ENCODE measurements around the gene TRABD. TPM values are rescaled to one million over a fixed set of nuclear protein-coding genes. Genes with fewer than 3 reads are reported as not detected.

Gene TRABD
- total RNA-seq, 3 donors from 2014 or later = 91.3 to 95.0 (median 93.4) TPM

DNA sequence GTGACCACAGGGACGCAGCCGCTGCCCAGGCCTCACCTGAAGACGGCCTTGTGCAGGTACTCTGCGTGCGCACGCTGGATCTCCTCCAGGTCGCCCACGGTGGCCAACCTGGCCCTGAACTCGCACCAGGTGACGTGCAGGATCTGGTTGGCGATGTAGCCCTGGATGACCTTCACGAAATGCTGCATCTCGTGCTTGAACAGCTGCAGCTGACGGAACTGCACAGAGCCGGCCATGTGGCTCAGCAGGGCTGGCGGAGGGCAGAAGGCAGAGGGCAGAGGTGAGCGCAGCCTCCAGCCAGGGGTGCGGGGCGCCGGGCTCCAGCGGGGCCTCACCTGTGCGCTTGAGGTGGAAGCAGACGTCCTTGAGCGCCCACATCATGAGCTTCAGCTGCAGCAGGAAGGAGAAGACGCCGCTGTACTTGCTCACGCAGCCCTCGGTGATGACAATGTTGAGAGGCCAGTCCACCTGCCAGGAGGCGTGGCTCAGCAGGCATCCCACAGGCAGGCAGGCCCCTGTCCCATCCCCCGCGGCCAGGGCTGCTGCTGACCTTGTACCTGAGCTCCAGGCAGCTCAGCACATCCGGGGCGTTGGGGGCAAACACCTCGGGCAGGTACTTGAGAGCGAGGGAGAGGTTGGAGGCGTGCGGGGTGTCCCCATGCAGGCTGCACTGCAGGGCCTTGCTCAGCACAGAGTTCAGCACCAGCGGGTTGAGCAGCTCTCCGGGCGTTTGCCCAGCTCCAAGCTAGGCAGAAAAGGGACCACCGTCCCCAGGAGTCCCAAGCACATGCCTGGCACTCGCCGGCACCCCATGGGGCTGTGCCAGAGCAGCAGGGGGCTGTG lies 32.7 kb downstream of the TRABD start:
- no peaks in the 10 kb centered on the region for H3K9me3 Mint-ChIP-seq
- DNase-seq (no peak), ATAC-seq (no peak)
- peaks cover 4% of the 10 kb centered on the region for H3K4me1 Mint-ChIP-seq (ENCODE audit: low read depth)
- no peak overlapping the region for H3K4me3 Mint-ChIP-seq
- H3K36me3 Mint-ChIP-seq (ENCODE audit: insufficient read depth) = peaks cover 25% of the 10 kb centered on the region
- no peaks in the 10 kb centered on the region for H3K27me3 Mint-ChIP-seq (ENCODE audit: low read depth)

- H3K4me3 Mint-ChIP-seq = no peak overlapping the region
- H3K9me3 Mint-ChIP-seq = no peaks in the 10 kb centered on the region
- ATAC-seq (no peak), DNase-seq (no peak)
- H3K27me3 Mint-ChIP-seq (ENCODE audit: low read depth) = no peaks in the 10 kb centered on the region
- peaks cover 4% of the 10 kb centered on the region for H3K4me1 Mint-ChIP-seq (ENCODE audit: low read depth)
- peaks cover 26% of the 10 kb centered on the region for H3K36me3 Mint-ChIP-seq (ENCODE audit: insufficient read depth)
Observed at GRCh38 chr22:50218996-50219727, 33.4 kb downstream of the TRABD start.

DNA sequence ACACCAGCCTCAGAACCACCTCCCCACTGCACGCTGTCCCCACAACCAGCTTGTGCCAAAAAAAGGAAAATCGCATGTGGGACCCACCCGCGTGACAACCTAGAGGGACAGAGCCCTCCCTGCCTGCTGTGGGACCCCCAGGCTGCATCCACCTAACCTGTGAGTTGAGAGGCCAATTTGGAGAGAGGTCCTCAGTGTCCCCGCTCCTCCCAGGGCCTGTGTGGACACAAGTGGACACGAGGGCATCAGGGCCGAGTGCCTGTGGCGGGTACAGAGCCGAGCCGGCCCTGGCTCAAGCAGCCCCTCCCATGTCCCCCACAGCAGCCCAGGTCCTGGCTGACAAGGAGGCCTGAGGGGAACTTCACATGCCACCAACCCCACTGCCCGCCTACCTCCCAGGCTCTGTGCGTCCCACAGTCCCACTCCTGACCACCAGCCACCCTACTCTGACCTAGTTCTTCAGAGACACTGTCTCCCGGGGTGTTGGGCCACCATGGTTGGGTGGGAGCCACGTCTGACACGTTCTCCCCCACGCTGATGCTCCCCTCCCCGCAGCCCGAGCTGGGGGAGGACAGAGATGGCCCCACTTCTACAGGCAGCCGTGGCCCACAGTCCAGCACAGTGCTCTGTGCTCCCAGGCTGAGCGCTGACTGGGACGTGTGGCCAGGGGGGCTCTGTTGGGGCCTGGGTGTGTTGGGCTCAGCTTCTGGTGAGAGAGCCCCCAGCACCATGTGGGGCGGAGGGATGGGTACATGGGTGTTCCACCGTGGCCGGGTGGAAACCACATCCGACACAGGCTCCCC lies 34.3 kb downstream of the TRABD start:
- no peak overlapping the region for H3K4me3 Mint-ChIP-seq
- no peak for ATAC-seq
- no peaks in the 10 kb centered on the region for H3K9me3 Mint-ChIP-seq
- no peak for DNase-seq
- no peaks in the 10 kb centered on the region for H3K4me1 Mint-ChIP-seq (ENCODE audit: low read depth)
- H3K27me3 Mint-ChIP-seq (ENCODE audit: low read depth) = no peaks in the 10 kb centered on the region
- H3K36me3 Mint-ChIP-seq (ENCODE audit: insufficient read depth) = peaks cover 23% of the 10 kb centered on the region

- ATAC-seq = no peak
- Mint-ChIP-seq H3K4me3 (no peak overlapping the region), H3K4me1 (ENCODE audit: low read depth) (no peaks in the 10 kb centered on the region), H3K27me3 (ENCODE audit: low read depth) (no peaks in the 10 kb centered on the region), H3K36me3 (ENCODE audit: insufficient read depth) (peaks cover 23% of the 10 kb centered on the region), H3K9me3 (no peaks in the 10 kb centered on the region)
- DNase-seq = no peak
Observed at GRCh38 chr22:50220603-50221409, 35.1 kb downstream of the TRABD start.

DNA sequence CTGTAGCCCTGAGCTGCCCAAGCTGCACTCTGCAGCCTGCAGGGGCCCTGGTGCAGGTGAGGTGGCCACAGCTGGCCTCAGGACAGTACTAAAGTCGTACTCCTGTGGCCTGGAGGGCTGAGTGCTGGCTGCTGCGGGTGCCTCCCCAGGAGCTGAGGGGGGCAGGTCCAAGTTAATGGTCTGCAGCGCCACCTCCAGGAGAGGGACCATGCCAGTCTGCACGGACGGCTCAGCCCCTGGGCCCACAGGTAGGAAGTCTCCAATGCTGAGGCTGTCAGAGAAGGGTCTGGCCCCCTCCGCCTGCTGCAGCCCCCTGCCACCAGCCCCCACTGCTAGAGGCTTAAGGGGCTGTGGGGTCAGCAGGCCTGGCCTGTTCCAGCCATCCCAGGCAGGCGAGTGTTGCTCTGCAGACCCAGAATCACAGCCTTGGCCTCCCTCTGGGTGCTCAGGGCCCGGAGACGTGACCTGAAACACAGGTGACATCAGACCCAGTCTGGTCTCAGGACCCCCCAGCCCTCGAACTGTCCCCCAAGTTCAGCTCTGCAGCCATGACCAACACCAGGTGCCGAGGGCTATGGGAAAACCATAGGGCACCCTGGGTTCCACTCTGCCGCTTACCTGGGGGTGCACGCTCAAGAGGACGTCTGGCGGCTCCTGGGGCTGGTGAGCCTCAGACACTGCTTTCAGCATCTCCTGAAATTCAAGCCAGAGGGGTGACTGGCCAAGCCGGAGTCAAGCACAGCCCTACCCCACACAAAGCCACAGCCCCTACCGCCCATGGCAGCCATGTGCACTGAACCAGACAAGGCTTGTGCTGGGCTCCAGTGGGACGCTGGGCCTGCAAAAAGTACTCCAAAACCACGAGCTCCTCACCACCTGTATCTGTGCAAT lies 35.9 kb downstream of the TRABD start:
- Mint-ChIP-seq H3K4me3 (no peak overlapping the region), H3K4me1 (ENCODE audit: low read depth) (no peaks in the 10 kb centered on the region), H3K9me3 (no peaks in the 10 kb centered on the region), H3K36me3 (ENCODE audit: insufficient read depth) (peaks cover 21% of the 10 kb centered on the region), H3K27me3 (ENCODE audit: low read depth) (no peaks in the 10 kb centered on the region)
- no peak for DNase-seq
- no peak for ATAC-seq

- Mint-ChIP-seq H3K4me3 (no peak overlapping the region), H3K36me3 (ENCODE audit: insufficient read depth) (peaks cover 21% of the 10 kb centered on the region), H3K9me3 (no peaks in the 10 kb centered on the region), H3K27me3 (ENCODE audit: low read depth) (no peaks in the 10 kb centered on the region), H3K4me1 (ENCODE audit: low read depth) (no peaks in the 10 kb centered on the region)
- DNase-seq (no peak), ATAC-seq (no peak)
Observed at GRCh38 chr22:50222508-50222907, 36.8 kb downstream of the TRABD start.

GRCh38 chr22:50224071-50224470 lies 38.4 kb downstream of the TRABD start:
- peaks cover 21% of the 10 kb centered on the region for H3K36me3 Mint-ChIP-seq (ENCODE audit: insufficient read depth)
- no peaks in the 10 kb centered on the region for H3K9me3 Mint-ChIP-seq
- no peaks in the 10 kb centered on the region for H3K4me1 Mint-ChIP-seq (ENCODE audit: low read depth)
- no peaks in the 10 kb centered on the region for H3K27me3 Mint-ChIP-seq (ENCODE audit: low read depth)
- no peak for ATAC-seq
- no peak for DNase-seq
- H3K4me3 Mint-ChIP-seq = no peak overlapping the region

DNA sequence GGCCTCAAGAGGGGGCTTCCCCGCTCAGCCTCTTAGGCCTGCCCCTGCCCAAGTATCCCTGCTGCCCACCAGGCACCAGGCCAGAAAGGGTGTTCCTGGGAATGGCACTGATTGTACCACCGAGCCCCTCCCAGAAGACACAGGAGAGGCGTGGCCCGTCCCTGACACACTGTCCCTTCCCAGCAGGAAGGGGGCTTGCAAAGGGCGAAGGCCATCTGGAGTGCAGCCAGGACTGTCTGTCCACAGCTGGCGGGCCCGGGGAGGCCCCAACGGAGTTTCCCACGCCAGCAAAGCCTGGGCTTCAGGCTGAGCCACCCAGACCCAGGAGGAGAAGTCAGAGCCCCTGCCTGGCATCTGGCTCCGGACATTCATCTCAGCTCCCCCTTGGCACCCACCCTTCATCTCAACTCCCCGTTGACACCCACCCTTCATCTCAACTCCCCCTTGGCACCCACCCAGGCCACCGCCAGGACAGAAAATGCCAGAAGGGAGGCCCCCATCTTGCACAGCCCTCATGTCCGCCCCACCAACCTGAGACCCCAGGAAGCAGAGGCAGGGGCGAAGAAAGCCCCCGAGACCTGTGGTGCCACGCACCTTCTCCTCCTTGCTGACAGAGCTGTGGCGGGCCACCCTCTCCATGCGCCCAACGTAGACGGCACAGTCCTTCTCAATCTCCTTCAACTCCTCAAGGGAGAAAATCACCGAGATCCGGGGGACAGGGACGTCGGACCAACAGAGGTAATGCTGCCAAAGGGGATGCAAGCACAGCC lies 39.7 kb downstream of the TRABD start:
- DNase-seq (no peak), ATAC-seq (no peak)
- no peak overlapping the region for H3K4me3 Mint-ChIP-seq
- no peaks in the 10 kb centered on the region for H3K4me1 Mint-ChIP-seq (ENCODE audit: low read depth)
- peaks cover 25% of the 10 kb centered on the region for H3K36me3 Mint-ChIP-seq (ENCODE audit: insufficient read depth)
- H3K9me3 Mint-ChIP-seq = no peaks in the 10 kb centered on the region
- H3K27me3 Mint-ChIP-seq (ENCODE audit: low read depth) = no peaks in the 10 kb centered on the region

DNA sequence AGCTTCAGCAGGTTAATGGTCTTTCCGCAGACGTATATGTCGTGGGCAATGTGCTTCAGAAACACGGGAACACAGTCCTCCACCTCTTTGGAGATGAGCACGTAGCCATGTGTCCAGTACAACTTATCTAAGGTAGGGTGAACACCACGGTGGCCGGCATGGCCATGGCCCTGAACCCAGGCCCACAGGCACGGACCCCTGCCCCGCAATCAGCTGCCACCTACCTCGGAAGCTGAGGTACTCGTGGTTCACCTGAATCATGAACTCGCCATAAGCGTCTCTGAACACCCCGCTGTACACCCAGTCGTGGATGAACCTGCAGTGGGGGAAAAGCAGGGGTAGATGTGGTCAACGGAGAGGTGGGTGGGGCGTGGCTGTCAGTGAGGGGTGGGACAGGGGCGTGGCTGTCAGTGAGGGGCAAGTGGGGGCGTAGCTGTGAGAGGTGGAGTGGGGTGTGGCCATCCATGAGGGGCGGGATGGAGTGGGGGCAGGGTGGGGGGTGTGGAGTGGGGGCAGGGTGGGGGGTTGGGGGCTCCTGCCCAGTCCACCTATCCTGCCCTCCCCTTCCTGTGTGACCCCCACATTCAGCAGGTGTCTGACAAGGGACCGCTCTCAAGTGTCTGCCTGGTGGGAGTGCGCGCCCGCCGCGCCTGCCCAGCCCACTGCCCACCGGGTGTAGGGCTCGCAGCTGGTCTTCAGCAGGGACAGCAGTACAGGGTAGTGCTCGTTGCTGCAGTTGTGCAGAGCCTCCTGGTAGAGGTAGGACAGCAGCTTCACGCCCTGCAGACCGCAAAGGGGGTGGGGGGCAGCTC lies 40.6 kb downstream of the TRABD start:
- Mint-ChIP-seq H3K9me3 (no peaks in the 10 kb centered on the region), H3K36me3 (ENCODE audit: insufficient read depth) (peaks cover 23% of the 10 kb centered on the region), H3K4me1 (ENCODE audit: low read depth) (no peaks in the 10 kb centered on the region), H3K4me3 (no peak overlapping the region), H3K27me3 (ENCODE audit: low read depth) (no peaks in the 10 kb centered on the region)
- no peak for ATAC-seq
- no peak for DNase-seq

DNA sequence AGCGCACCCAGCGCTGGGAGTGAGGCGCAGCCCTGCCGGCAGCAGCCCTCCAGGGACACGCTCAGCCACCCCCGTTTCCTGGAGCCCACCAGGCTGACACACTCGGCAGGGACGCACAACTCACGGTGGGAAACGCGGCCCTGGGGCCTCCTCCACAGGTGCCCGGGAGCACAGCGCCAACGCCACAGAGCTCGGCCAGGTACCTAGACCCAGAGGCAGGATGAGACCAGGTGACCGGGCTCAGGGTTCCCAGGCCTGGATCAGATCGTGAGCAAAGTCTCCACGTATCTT lies 41.1 kb downstream of the TRABD start:
- Mint-ChIP-seq H3K9me3 (no peaks in the 10 kb centered on the region), H3K36me3 (ENCODE audit: insufficient read depth) (peaks cover 23% of the 10 kb centered on the region), H3K27me3 (ENCODE audit: low read depth) (no peaks in the 10 kb centered on the region), H3K4me1 (ENCODE audit: low read depth) (no peaks in the 10 kb centered on the region), H3K4me3 (no peak overlapping the region)
- DNase-seq (no peak), ATAC-seq (no peak)

- Mint-ChIP-seq H3K4me3 (no peak overlapping the region), H3K27me3 (ENCODE audit: low read depth) (no peaks in the 10 kb centered on the region), H3K9me3 (no peaks in the 10 kb centered on the region), H3K4me1 (ENCODE audit: low read depth) (no peaks in the 10 kb centered on the region), H3K36me3 (ENCODE audit: insufficient read depth) (peaks cover 22% of the 10 kb centered on the region)
- no peak for ATAC-seq
- no peak for DNase-seq
Observed at GRCh38 chr22:50227579-50228215, 42.0 kb downstream of the TRABD start.

DNA sequence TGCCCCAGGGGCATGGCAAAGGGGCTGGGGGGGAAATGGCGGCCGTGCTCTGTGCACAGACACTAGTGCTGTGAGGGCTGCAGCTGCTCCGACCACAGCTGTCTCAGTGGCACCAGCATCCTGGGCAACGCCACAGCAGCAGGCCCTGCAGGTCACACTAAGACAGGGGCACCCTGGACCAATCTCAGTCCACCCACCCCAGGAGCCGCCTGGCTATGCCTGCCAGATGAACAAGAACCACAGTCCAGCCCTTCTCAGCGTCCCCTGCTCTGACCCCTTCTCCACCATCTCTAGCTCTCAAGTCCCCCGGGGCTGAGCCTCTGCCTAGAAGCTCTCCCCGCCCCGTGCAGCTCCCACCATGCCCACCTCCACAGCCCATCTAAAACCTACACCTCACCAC lies 42.7 kb downstream of the TRABD start:
- Mint-ChIP-seq H3K4me3 (no peak overlapping the region), H3K27me3 (ENCODE audit: low read depth) (no peaks in the 10 kb centered on the region), H3K9me3 (no peaks in the 10 kb centered on the region), H3K4me1 (ENCODE audit: low read depth) (no peaks in the 10 kb centered on the region), H3K36me3 (ENCODE audit: insufficient read depth) (peaks cover 17% of the 10 kb centered on the region)
- no peak for ATAC-seq
- DNase-seq = no peak
